Common myeloid progenitor, CD34-positive (primary cell): ENCODE results near the gene DNAJC6.

ENCODE experiments used
- CTCF ChIA-PET: fragments of 350-600 bp; sonication (Branson Sonifier 250); formaldehyde crosslinking; loops from one replicate; lab custom pipeline; 2021; ENCODE audit warnings: antibody characterized with exemption; lab: Charles Lee
- POLR2A ChIA-PET: fragments of 350-600 bp; sonication (Branson Sonifier 250); formaldehyde crosslinking; loops from one replicate; lab custom pipeline; 2021; ENCODE audit warnings: antibody characterized with exemption; lab: Charles Lee
- DNase-seq, 3 donors: peaks; one replicate each; pipeline versions ENCODE4 v3.0.0 to v3.0.0-alpha.2; 2013
- H3K27ac ChIP-seq, 2 experiments: 1 replicate in 1 of 2; 2 replicates in 1 of 2; pipeline ENCODE4 v1.7.0; 2013; ENCODE audit warnings: inconsistent platforms in 2 of 2, low read length in 2 of 2, mild to moderate bottlenecking in 2 of 2, low read depth in 1 of 2, moderate library complexity in 1 of 2; ENCODE audit not compliant: severe bottlenecking in 2 of 2, insufficient read depth in 1 of 2, poor library complexity in 1 of 2
- H3K27me3 ChIP-seq, 5 experiments: replicated peaks in 2 of 5; 1 replicate in 3 of 5; 2 replicates in 2 of 5; pipeline versions ENCODE4 v1.6.1 to v1.7.0; 2013; ENCODE audit warnings: low read length in 4 of 5, mild to moderate bottlenecking in 2 of 5, moderate library complexity in 2 of 5, inconsistent platforms in 1 of 5; ENCODE audit not compliant: insufficient read depth in 5 of 5, control insufficient read depth in 4 of 5
- H3K36me3 ChIP-seq, 4 experiments: 1 replicate in 2 of 4; 2 replicates in 2 of 4; pipeline versions ENCODE4 v1.6.1 to v1.7.0; 2013; ENCODE audit warnings: low read length in 3 of 4, control low read depth in 1 of 4, mild to moderate bottlenecking in 1 of 4; ENCODE audit not compliant: control insufficient read depth in 4 of 4, insufficient read depth in 4 of 4
- H3K4me1 ChIP-seq, 4 experiments: 1 replicate in 3 of 4; 2 replicates in 1 of 4; pipeline versions ENCODE4 v1.6.1 to v1.7.1; 2013; ENCODE audit warnings: low read length in 3 of 4, mild to moderate bottlenecking in 3 of 4, control low read depth in 1 of 4, inconsistent platforms in 1 of 4, moderate library complexity in 1 of 4; ENCODE audit not compliant: control insufficient read depth in 4 of 4, insufficient read depth in 4 of 4; ENCODE audit errors: control extremely low read depth in 1 of 4
- H3K4me3 ChIP-seq, 7 experiments: 1 replicate in 4 of 7; 2 replicates in 3 of 7; pipeline versions ENCODE4 v1.5.1 to v1.7.0; 2013; ENCODE audit warnings: mild to moderate bottlenecking in 7 of 7, low read length in 6 of 7, moderate library complexity in 6 of 7, inconsistent platforms in 2 of 7, low read depth in 2 of 7, control low read depth in 1 of 7; ENCODE audit not compliant: insufficient read depth in 4 of 7, control insufficient read depth in 1 of 7; ENCODE audit errors: extremely low read depth in 1 of 7
- H3K9me3 ChIP-seq, 5 experiments: 1 replicate in 4 of 5; 2 replicates in 1 of 5; pipeline versions ENCODE4 v1.6.1 to v1.7.1; 2013; ENCODE audit warnings: low read length in 4 of 5, mild to moderate bottlenecking in 2 of 5, inconsistent platforms in 1 of 5, low read depth in 1 of 5, moderate library complexity in 1 of 5; ENCODE audit not compliant: control insufficient read depth in 4 of 5, insufficient read depth in 2 of 5; ENCODE audit errors: control extremely low read depth in 1 of 5
- WGBS: methylation state at CpG from one replicate; pipeline ENCODE4 v1.1.5; 2013; ENCODE audit not compliant: insufficient coverage; 5-methylcytosine and 5-hydroxymethylcytosine counted together

Gene DNAJC6

GRCh38 chr1:65398083-65398482 is 88.7 kb downstream of the DNAJC6 start:
- Histone ChIP-seq H3K9me3 (no peaks in the 10 kb centered on the region), H3K4me3 (no peak overlapping the region), H3K4me1 (peaks cover 0 to 5% (median 0%) of the 10 kb centered on the region in 4 experiments), H3K27ac (no peak overlapping the region), H3K36me3 (peaks cover 0 to 39% (median 12%) of the 10 kb centered on the region in 4 experiments), H3K27me3 (no peaks in the 10 kb centered on the region)
- ChIA-PET CTCF (no interaction called here), POLR2A (no interaction called here)
- DNase-seq: no peak
- WGBS: no CpG with 5 or more reads among the region's 1 CpG

- POLR2A ChIA-PET: no interaction called here
Observed at GRCh38 chr1:65399003-65399402, 89.7 kb downstream of the DNAJC6 start.

GRCh38 chr1:65401612-65402011 is 92.3 kb downstream of the DNAJC6 start:
- H3K4me1 ChIP-seq: peaks cover 0 to 5% (median 0%) of the 10 kb centered on the region in 4 experiments
- H3K36me3 ChIP-seq: peaks cover 0 to 33% (median 7%) of the 10 kb centered on the region in 4 experiments
- no peaks in the 10 kb centered on the region for H3K27me3 ChIP-seq
- CTCF ChIA-PET: interaction anchor here (0.9 to 2.2 kb wide), 2 partner anchors 18 to 179 kb away, joined by 3 to 5 read pairs; no protein-coding TSS in a partner anchor
- no peaks in the 10 kb centered on the region for H3K9me3 ChIP-seq
- no peak overlapping the region for H3K4me3 ChIP-seq
- H3K27ac ChIP-seq: no peak overlapping the region
- POLR2A ChIA-PET: no interaction called here
- 97% methylated on average over 3 of the region's 3 CpGs for WGBS
- no peak for DNase-seq

More at GRCh38 chr1:65399003-65399402, 89.7 kb downstream of the DNAJC6 start:
- Histone ChIP-seq H3K27me3 (no peaks in the 10 kb centered on the region), H3K36me3 (peaks cover 0 to 36% (median 9%) of the 10 kb centered on the region in 4 experiments), H3K27ac (no peak overlapping the region), H3K4me1 (peaks cover 0 to 5% (median 0%) of the 10 kb centered on the region in 4 experiments), H3K4me3 (no peak overlapping the region), H3K9me3 (no peaks in the 10 kb centered on the region)
- CTCF ChIA-PET: interaction anchor here (0.9 to 1.4 kb wide), 2 partner anchors 61 to 289 kb away, joined by 3 read pairs; no protein-coding TSS in a partner anchor
- WGBS: no CpG with 5 or more reads among the region's 1 CpG
- DNase-seq: no peak

- Histone ChIP-seq H3K27ac (no peak overlapping the region), H3K4me1 (no peaks in the 10 kb centered on the region), H3K36me3 (peaks cover 0 to 57% (median 15%) of the 10 kb centered on the region in 4 experiments), H3K27me3 (no peaks in the 10 kb centered on the region), H3K9me3 (no peaks in the 10 kb centered on the region), H3K4me3 (no peak overlapping the region)
- POLR2A ChIA-PET: interaction anchor here (0.7 kb wide), 1 partner anchor 51 kb away, joined by 4 read pairs; no protein-coding TSS in a partner anchor
- DNase-seq: no peak
- CTCF ChIA-PET: interaction anchor here (1.2 to 2.7 kb wide), 2 partner anchors 15 to 25 kb away, joined by 3 to 10 read pairs; partner anchors contain the start of genes LEPR and LEPROT
Observed at GRCh38 chr1:65404941-65405340, 95.6 kb downstream of the DNAJC6 start.

- DNase-seq: no peak
- Histone ChIP-seq H3K36me3 (peaks cover 0 to 65% (median 15%) of the 10 kb centered on the region in 4 experiments), H3K27ac (no peak overlapping the region), H3K27me3 (no peaks in the 10 kb centered on the region), H3K4me3 (no peak overlapping the region), H3K9me3 (no peaks in the 10 kb centered on the region), H3K4me1 (no peaks in the 10 kb centered on the region)
- ChIA-PET POLR2A (no interaction called here), CTCF (no interaction called here)
- 100% methylated on average over 1 of the region's 2 CpGs for WGBS
Observed at GRCh38 chr1:65407877-65408276, 98.5 kb downstream of the DNAJC6 start.

GRCh38 chr1:65409314-65409713 is 100.0 kb downstream of the DNAJC6 start:
- no peak for DNase-seq
- no peak overlapping the region for H3K4me3 ChIP-seq
- H3K27ac ChIP-seq: no peak overlapping the region
- H3K27me3 ChIP-seq: no peaks in the 10 kb centered on the region
- WGBS: no CpG with 5 or more reads among the region's 1 CpG
- no peaks in the 10 kb centered on the region for H3K4me1 ChIP-seq
- POLR2A ChIA-PET: no interaction called here
- H3K36me3 ChIP-seq: peaks cover 0 to 72% (median 17%) of the 10 kb centered on the region in 4 experiments
- CTCF ChIA-PET: interaction anchor here (0.6 to 1.4 kb wide), 2 partner anchors 8 to 31 kb away, joined by 3 to 5 read pairs; no protein-coding TSS in a partner anchor
- no peaks in the 10 kb centered on the region for H3K9me3 ChIP-seq

GRCh38 chr1:65409816-65410326 is 100.5 kb downstream of the DNAJC6 start:
- no CpG with 5 or more reads among the region's 4 CpGs for WGBS
- DNase-seq: no peak
- Histone ChIP-seq H3K27ac (no peak overlapping the region), H3K9me3 (no peaks in the 10 kb centered on the region), H3K36me3 (peaks cover 0 to 69% (median 17%) of the 10 kb centered on the region in 4 experiments), H3K4me1 (no peaks in the 10 kb centered on the region), H3K4me3 (no peak overlapping the region), H3K27me3 (no peaks in the 10 kb centered on the region)
- ChIA-PET POLR2A (no interaction called here), CTCF (interaction anchor here (1.4 kb wide), 1 partner anchor 32 kb away, joined by 5 read pairs; no protein-coding TSS in a partner anchor)
